NCI-H524 (cell line): ENCODE results near the gene SNRPD2.

ENCODE experiments used
- DNase-seq, 2 experiments: peaks; one replicate each; lab custom pipeline; 2025; lab: John Stamatoyannopoulos, UW

The SNRPD2 gene

GRCh38 chr19:45657520-45658167 lies 34.1 kb downstream of the SNRPD2 start:
- DNase-seq, result peak; percentile 41 to 57

GRCh38 chr19:45655073-45655472 lies 36.7 kb downstream of the SNRPD2 start:
- DNase-seq, result no peak

- peak; percentile 91 to 97 for DNase-seq
Observed at GRCh38 chr19:45653634-45654033, 38.1 kb downstream of the SNRPD2 start.

- DNase-seq, result no peak
Observed at GRCh38 chr19:45650722-45651121, 41.0 kb downstream of the SNRPD2 start.

GRCh38 chr19:45646345-45646698 lies 45.4 kb downstream of the SNRPD2 start:
- no peak for DNase-seq

- peak; percentile 96 to 97 for DNase-seq
Observed at GRCh38 chr19:45645631-45646344, 46.0 kb downstream of the SNRPD2 start.

GRCh38 chr19:45645068-45645630 lies 46.6 kb downstream of the SNRPD2 start:
- no peak for DNase-seq

GRCh38 chr19:45643927-45644771 lies 47.6 kb downstream of the SNRPD2 start:
- peak in 1 of 2 experiments; percentile 46 for DNase-seq

- DNase-seq, result peak; percentile 67 to 78
Observed at GRCh38 chr19:45643024-45643926, 48.5 kb downstream of the SNRPD2 start.

- no peak for DNase-seq
Observed at GRCh38 chr19:45641274-45642105, 50.3 kb downstream of the SNRPD2 start.

- DNase-seq, result no peak
Observed at GRCh38 chr19:45640849-45641273, 50.9 kb downstream of the SNRPD2 start.

- no peak for DNase-seq
Observed at GRCh38 chr19:45638930-45639729, 52.6 kb downstream of the SNRPD2 start, which contains the start of gene EML2. Gene EML2, minus strand, starts transcription at chr19:45639397. Its CDS starts 21 bp downstream, at chr19:45639376.

GRCh38 chr19:45637890-45638667 lies 53.7 kb downstream of the SNRPD2 start:
- DNase-seq, result no peak
